ENCODE results near the gene MYO3B. TPM values are rescaled to one million over a fixed set of nuclear protein-coding genes. Genes with fewer than 3 reads are reported as not detected.

MYO3B gene
- total RNA-seq, 4 donors from 2014 or later = 0.09 to 9.1 TPM; not detected in 2

- Histone ChIP-seq H3K27me3 (no peaks in the 10 kb centered on the region), H3K27ac (peak overlapping the region in 1 of 2 donors; percentile 85), H3K36me3 (no peaks in the 10 kb centered on the region), H3K9me3 (no peaks in the 10 kb centered on the region), H3K4me1 (peaks cover 4 to 5% of the 10 kb centered on the region in 2 donors), H3K4me3 (no peak overlapping the region)
- TF ChIP-seq CTCF (IDR thresholded peaks at IDR 0.05) = no peak
- TF ChIP-seq POLR2A (IDR thresholded peaks at IDR 0.05) = no peak
- DNase-seq = no peak
- intact Hi-C loops (cut with DNase I; ENCODE audit: low total_unique reads) = no loop called here
These were observed 326.2 kb downstream of the MYO3B start for GRCh38 chr2:170503971-170504809.

DNA sequence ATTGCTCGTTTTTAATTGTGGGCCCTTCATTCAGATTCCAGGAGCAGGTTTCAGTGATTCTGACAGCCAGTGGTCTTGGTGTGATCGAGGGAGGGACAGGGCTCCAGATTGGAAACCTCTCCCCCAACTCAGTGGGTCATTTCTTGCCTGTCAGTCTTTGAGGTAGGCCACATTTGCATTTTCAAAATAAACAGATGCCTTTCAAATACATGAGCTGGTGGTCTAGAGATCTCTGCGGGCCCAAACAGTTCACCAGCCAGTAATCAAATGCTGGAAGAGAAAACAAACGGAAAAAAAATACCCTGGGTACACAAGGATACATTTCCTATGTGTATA lies 326.8 kb downstream of the MYO3B start:
- Histone ChIP-seq H3K36me3 (no peaks in the 10 kb centered on the region), H3K9me3 (no peaks in the 10 kb centered on the region), H3K27ac (peak overlapping the region; percentile 84 to 85), H3K4me3 (no peak overlapping the region), H3K27me3 (no peaks in the 10 kb centered on the region), H3K4me1 (peaks cover 4 to 5% of the 10 kb centered on the region in 2 donors)
- DNase-seq = no peak
- intact Hi-C loops (cut with DNase I; ENCODE audit: low total_unique reads) = no loop called here
- TF ChIP-seq CTCF (IDR thresholded peaks at IDR 0.05) (no peak), POLR2A (IDR thresholded peaks at IDR 0.05) (no peak)

- Histone ChIP-seq H3K36me3 (no peaks in the 10 kb centered on the region), H3K27ac (peak overlapping the region; percentile 84 to 85), H3K4me3 (peak overlapping the region; percentile 1 to 23), H3K4me1 (peaks cover 4 to 5% of the 10 kb centered on the region in 2 donors), H3K27me3 (no peaks in the 10 kb centered on the region), H3K9me3 (no peaks in the 10 kb centered on the region)
- intact Hi-C loops (cut with DNase I; ENCODE audit: low total_unique reads) = no loop called here
- peak; percentile 84 to 91 for DNase-seq
- TF ChIP-seq CTCF (IDR thresholded peaks at IDR 0.05) = no peak
- TF ChIP-seq POLR2A (IDR thresholded peaks at IDR 0.05) = no peak
These were observed 327.8 kb downstream of the MYO3B start for GRCh38 chr2:170505631-170506275.

GRCh38 chr2:170509452-170510193 lies 331.7 kb downstream of the MYO3B start:
- no peaks in the 10 kb centered on the region for H3K36me3 ChIP-seq
- intact Hi-C loops (cut with DNase I; ENCODE audit: low total_unique reads) = no loop called here
- no peaks in the 10 kb centered on the region for H3K27me3 ChIP-seq
- DNase-seq = no peak
- peaks cover 4 to 5% of the 10 kb centered on the region in 2 donors for H3K4me1 ChIP-seq
- no peak overlapping the region for H3K27ac ChIP-seq
- no peak overlapping the region for H3K4me3 ChIP-seq
- no peaks in the 10 kb centered on the region for H3K9me3 ChIP-seq
- no peak for TF ChIP-seq CTCF (IDR thresholded peaks at IDR 0.05)
- no peak for TF ChIP-seq POLR2A (IDR thresholded peaks at IDR 0.05)

Data from uterus (tissue), 4 donors.